NOMO-1 treated with DMSO at 0.1 percent for 48 hours (cell line): ENCODE data around the gene GFER.
"Not testable (repeated sequence)": the region's sequence is repeated elsewhere in the genome, so short reads cannot be mapped to it uniquely, and the experiment has no call there.

ENCODE experiments used
- DNase-seq: peaks from one replicate; lab custom pipeline; 2025; ENCODE audit not compliant: unreplicated experiment; lab: John Stamatoyannopoulos, UW

The GFER gene

GRCh38 chr16:2025251-2025650 is 41.3 kb downstream of the GFER start:
- no peak for DNase-seq

DNA sequence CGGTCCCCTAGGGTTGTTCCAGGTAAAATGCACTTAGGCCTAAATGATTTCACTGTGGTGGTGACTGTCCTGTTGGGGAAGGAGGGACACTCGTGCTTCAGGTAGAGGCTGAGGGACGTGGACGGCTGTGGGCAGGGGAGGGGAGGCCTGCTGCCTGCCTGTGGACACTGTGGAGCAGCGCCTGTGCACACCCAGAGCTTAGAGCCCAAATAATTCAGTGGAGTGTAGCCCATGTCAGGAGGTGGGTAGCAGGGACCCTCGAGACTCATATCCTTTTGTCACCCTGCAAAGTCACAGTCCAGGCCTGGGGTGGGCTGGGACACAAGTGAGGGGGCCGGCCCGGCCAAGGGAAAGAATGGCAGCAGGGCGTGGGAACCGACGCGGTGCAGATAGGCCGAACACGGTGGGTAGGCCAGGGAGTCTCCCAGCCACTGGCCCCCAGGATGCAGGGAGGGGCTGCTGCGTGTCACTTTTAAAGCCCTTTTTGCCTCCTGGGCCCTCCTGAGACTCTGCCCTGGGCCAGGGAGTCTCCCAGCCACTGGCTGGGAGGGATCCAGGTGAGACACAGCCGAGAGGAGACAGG is 42.0 kb downstream of the GFER start:
- no peak for DNase-seq

GRCh38 chr16:2026461-2027023 is 42.5 kb downstream of the GFER start, which contains the start of gene NHERF2:
Gene NHERF2, plus strand, starts transcription at chr16:2026902. Its CDS starts 104 bp downstream, at chr16:2027006.
- no peak for DNase-seq

- no peak for DNase-seq
Measured at GRCh38 chr16:2027024-2028010, 43.3 kb downstream of the GFER start.

- DNase-seq = no peak
Measured at GRCh38 chr16:2028146-2028545, 44.2 kb downstream of the GFER start.

DNA sequence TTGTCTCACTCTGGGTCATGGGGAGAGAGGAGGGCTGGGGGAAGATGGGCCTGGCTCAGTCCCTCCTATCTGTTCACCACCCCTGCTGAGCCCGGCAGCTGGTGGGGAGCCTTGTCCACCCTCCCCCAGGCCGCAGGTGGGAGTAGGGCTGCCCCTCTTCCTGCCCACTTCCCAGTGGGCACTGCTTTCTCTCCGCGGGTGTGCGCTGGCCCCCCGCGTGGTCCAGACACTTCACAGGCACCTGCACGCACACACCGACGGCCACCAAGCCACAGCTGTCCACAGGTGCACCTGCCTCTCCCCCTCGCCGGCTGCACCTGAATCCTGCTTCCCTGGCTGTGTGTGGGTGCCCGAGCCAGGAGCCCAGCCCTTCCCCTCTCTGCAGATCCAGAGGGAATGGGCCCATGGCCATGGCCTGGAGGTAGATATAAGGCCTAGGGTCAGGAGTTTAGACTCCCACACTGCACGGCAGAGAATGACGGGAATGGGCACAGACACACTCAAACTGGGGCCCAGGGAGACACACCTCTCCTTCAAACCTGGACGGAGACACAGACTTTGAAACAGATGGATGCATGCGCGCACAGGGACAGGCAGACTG is 44.7 kb downstream of the GFER start:
- no peak for DNase-seq

- no peak for DNase-seq
Measured at GRCh38 chr16:2029350-2029749, 45.4 kb downstream of the GFER start.

GRCh38 chr16:2030036-2030435 is 46.0 kb downstream of the GFER start:
- no peak for DNase-seq

DNA sequence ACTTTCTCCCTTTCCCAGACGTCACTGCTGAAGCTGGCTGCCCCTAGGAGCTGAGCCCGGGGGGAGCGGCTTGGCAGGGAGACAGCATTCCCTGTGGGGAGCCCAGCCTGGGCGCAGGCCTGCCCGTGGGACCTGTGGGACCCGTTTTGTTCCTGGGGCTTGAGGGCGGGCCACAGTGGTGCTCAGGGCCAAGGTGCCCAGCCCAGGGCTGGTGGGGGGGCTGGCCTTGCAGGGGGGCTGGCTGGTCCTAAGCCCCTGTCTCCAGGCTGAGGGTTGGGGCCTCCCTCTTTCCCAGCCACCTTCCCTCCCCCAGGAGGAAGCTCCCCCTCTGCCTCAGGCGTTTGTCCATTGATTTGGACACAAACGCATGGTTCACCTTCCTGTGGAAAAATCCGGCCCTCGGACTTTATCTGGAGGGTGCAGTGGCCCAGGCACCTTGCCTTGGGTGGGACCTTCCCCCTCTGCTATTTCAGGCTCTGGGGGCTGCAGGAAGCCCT is 47.1 kb downstream of the GFER start:
- DNase-seq = no peak

DNA sequence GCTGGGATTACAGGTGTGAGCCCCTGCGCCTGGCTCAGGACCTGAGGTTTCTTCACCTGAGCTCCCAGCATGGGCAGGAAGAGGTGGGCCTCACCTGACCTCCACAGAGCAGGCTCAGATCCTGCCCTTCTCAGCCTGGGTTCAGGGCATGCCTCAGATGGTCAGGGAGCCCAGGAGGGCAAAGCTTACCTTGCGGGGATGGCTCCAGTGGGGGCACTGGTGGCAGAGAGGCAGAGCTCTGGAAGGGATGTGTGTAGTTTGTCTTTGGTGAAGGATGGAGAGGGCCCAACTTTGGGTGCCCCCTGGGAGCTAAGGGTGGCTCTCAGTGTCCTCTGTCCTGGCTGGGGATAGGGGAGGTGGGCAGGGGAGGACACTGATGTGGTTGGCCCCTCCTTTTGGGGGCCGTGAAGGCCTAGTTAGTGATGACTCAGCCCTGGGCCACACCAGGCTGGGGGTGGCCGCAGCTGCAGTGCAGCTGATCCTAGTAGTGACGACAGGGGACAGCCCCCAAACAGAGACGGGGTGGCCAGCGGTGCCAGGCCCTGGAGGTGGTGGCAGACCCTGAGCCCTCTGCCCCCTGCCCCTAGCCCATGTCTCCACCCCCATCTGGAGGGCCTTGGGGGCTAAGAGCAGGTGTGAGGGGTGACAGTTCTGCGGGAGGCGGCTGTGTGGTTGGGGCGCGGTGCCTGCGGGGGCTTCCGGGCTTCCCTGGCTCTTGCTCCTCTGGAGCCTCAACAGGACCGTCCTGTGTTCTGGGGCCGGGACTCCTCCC is 48.5 kb downstream of the GFER start:
- DNase-seq = no peak

DNA sequence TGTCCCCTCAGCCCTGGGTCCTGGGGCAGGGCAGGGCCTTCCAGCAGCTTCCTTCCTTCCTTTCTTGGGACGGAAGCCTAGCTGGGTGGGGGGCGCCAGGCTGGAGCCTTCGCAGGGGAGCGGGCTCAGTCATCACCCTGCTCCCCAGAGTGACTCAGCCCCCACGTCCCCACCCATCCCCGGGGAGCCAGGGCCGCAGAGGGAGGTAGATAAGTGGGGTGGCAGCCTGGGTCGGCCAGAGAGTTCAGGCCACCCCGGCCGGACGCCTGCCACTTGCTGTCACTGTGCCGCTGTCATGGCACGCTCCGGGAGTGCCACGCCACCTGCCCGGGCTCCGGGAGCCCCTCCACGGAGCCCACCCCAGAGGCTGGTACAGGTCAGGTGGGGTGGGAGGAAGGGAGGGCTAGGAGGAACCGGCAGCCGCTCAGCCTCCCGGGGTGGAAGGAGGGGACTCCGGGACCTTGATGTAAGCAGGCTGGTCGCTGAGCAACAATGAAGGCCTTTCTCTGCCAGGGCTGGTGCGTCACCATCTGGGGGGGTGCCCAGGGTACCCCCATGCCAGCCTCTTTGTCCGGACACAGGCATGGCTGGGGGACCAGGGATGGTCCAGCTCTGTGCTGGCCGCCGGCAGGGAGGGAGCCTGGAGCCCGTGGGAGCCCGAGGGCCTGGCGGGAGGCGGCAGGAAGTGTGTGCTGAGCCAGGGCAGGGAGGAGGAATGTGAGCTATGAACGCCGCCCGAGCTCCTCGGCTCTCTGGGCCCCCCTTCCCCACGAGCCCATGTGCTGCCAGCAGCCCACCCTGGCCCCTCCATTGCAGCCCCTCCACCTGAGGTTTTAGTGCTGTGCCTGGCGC is 49.3 kb downstream of the GFER start:
- DNase-seq = no peak

GRCh38 chr16:2033909-2034695 is 50.1 kb downstream of the GFER start:
- not testable (repeated sequence) for DNase-seq

DNA sequence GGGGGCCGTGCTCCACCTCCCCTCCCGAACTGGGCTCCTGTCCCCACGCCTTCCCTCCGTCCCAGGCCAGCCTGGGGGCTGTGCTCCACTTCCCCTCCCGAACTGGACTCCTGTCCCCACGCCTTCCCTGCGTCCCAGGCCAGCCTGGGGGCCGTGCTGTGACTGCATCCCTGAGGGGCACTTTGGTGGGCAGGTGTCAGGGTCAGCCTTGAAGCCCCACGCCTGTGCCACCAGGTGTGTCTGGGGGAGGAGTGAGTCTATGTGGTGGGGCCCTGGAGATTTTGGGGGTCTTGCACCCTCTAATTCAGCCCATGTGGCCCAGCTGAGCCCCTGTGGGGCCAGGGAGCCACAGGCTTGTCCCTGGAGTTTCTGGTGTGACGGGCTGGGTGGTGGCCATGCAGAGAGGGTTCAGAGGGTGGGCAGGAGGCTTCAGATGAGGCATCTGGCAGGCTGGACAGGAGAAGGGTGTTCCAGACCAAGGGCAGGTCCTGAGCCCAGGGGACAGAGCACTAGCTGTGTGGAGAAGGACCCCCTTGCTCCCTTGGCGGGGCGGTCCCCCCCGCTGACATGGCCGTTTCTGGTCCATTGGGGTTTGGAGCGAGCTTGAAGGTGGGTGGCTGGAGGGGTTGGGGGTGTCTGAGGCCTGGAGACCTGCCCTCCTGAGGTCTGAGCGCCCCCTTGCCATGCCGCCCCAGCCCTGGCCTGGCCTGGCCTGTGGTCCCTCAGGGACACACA is 50.9 kb downstream of the GFER start:
- DNase-seq = no peak

DNA sequence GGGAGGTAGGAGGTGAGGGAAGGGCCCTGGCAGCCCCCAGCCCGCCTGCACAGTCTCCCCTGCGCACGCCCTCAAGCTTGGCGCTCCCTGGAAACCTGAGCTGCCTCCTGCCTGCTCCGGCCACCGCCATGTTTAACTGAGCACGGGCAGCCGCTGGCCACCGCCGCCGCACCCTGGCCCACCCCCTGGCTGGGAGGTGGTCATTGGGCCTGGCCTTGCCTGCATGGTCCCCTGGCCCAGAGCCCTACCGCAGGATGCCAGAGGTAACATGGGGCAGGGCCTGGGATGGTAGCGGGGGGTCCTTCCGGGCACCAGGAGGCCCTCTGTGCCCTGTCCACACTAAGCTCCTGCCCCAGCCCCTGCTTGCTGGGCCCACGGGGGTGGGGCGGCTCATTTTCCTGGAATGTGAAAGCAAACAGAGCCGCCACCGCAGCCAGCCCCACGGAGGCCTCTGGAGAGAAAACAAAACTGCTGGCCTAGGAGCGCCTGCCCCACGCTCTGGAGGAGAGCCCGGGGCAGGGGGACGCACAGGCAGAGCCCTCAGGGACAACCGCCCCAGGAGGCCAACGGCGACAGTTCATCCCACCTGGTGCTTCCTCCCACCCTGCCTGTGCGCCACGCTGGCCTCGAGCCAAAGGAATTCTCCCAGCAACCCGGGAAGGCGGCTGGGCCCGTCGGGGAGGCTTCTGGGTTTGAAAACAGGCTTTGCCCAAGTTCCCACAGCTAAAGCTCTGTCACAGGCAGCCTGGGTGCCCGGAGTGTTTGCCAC is 51.6 kb downstream of the GFER start:
- no peak for DNase-seq

GRCh38 chr16:2036200-2036966 is 52.4 kb downstream of the GFER start:
- DNase-seq = no peak

DNA sequence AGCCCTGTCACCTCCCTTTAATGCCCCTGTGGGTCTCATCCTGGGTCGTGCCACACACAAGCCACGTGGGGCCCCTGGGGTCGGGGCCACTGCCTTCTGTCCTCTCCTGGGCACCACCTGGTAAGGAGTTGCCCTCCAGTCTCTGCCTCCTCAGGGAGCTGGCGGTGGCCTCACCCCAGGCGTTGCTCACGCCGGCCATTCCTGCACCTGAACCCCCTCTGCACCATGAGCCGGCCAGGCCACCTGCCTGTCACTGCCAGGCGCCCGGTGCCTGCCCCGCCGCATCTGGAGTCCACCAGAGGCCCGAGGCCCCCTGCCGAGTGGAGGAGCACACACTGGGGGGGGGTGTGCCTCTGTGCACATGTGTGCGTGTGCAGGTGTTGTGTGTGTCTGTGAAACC is 53.1 kb downstream of the GFER start:
- DNase-seq = no peak
